Astrocyte (in vitro differentiated cells and primary cell): ENCODE measurements around the gene EPHA7. TPM values are rescaled to one million over a fixed set of nuclear protein-coding genes. Genes with fewer than 3 reads are reported as not detected.

Experiments
- DNase-seq: peaks from one replicate; pipeline ENCODE4 v3.0.0-alpha.2; 2010; ENCODE audit warnings: low read depth
- FAIRE-seq: peaks from 2 replicates; lab custom pipeline; 2011; peaks lifted over from hg19 to GRCh38; lab: Jason Lieb, UNC
- H2AFZ ChIP-seq: 2 replicates; pipeline ENCODE4 v1.6.0; 2012; ENCODE audit warnings: low read depth, low read length, inconsistent platforms
- H3K27ac ChIP-seq: 2 replicates; pipeline ENCODE4 v1.5.1; 2011; ENCODE audit warnings: low read depth, low read length, inconsistent platforms
- H3K27me3 ChIP-seq: 2 replicates; pipeline ENCODE4 v1.6.0; 2011; ENCODE audit warnings: low read length, inconsistent platforms; ENCODE audit not compliant: insufficient read depth
- H3K36me3 ChIP-seq: 2 replicates; pipeline ENCODE4 v1.5.1; 2011; ENCODE audit warnings: low read length, inconsistent platforms; ENCODE audit not compliant: insufficient read depth
- H3K4me1 ChIP-seq: 2 replicates; pipeline ENCODE4 v1.5.1; 2011; ENCODE audit warnings: low read length, inconsistent platforms; ENCODE audit not compliant: insufficient read depth
- H3K4me2 ChIP-seq: 2 replicates; pipeline ENCODE4 v1.6.0; 2012; ENCODE audit warnings: low read length, inconsistent platforms
- H3K4me3 ChIP-seq: 2 replicates; pipeline ENCODE4 v1.5.1; 2011; ENCODE audit warnings: low read depth, mild to moderate bottlenecking, low read length, inconsistent platforms; ENCODE audit not compliant: insufficient read depth
- H3K79me2 ChIP-seq: 2 replicates; pipeline ENCODE4 v1.6.0; 2012; ENCODE audit warnings: mild to moderate bottlenecking, low read length, inconsistent platforms; ENCODE audit not compliant: insufficient read depth
- H3K9ac ChIP-seq: 2 replicates; pipeline ENCODE4 v1.6.0; 2012; ENCODE audit warnings: mild to moderate bottlenecking, low read length, inconsistent platforms
- H3K9me3 ChIP-seq: 2 replicates; pipeline ENCODE4 v1.5.1; 2012; ENCODE audit warnings: low read depth, mild to moderate bottlenecking, low read length, inconsistent platforms; ENCODE audit not compliant: insufficient read depth
- H4K20me1 ChIP-seq: 2 replicates; pipeline ENCODE4 v1.6.0; 2012; ENCODE audit warnings: low read length, inconsistent platforms; ENCODE audit not compliant: insufficient read depth
- H3K27ac Mint-ChIP-seq: one replicate; pipeline ENCODE4 v1.8.0; 2021; ENCODE audit warnings: mild to moderate bottlenecking, mixed read lengths; ENCODE audit not compliant: unreplicated experiment
- H3K27me3 Mint-ChIP-seq: one replicate; pipeline ENCODE4 v1.8.0; 2021; ENCODE audit warnings: low read depth, mixed read lengths; ENCODE audit not compliant: unreplicated experiment
- H3K36me3 Mint-ChIP-seq: one replicate; pipeline ENCODE4 v1.8.0; 2021; ENCODE audit warnings: low read depth, mixed read lengths; ENCODE audit not compliant: unreplicated experiment
- H3K4me1 Mint-ChIP-seq: one replicate; pipeline ENCODE4 v1.8.0; 2021; ENCODE audit warnings: low read depth, mixed read lengths; ENCODE audit not compliant: unreplicated experiment
- H3K4me3 Mint-ChIP-seq: one replicate; pipeline ENCODE4 v1.8.0; 2021; ENCODE audit warnings: mild to moderate bottlenecking, moderate library complexity, mixed read lengths; ENCODE audit not compliant: unreplicated experiment
- H3K9me3 Mint-ChIP-seq: one replicate; pipeline ENCODE4 v1.8.0; 2021; ENCODE audit warnings: mild to moderate bottlenecking, mixed read lengths; ENCODE audit not compliant: unreplicated experiment
- EZH2 ChIP-seq: IDR thresholded peaks from 2 replicates; pipeline ENCODE4 v1.6.1; 2012; ENCODE audit warnings: mild to moderate bottlenecking, low read length, inconsistent platforms; ENCODE audit not compliant: insufficient read depth
- total RNA-seq: library from RNA; stranded (reverse); gene quantifications from 2 replicates; pipeline ENCODE4 v1.2.1, GENCODE V29; 2021
- TF ChIP-seq, protein P1 (sequence below): IDR thresholded peaks from 2 replicates; pipeline ENCODE4 v1.5.1; 2011; ENCODE audit warnings: low read depth, mild to moderate bottlenecking, inconsistent platforms, low read length, moderate library complexity; ENCODE audit not compliant: insufficient read depth

The EPHA7 gene
- total RNA-seq, 1 donor from 2014 or later: 0.82 TPM

DNA sequence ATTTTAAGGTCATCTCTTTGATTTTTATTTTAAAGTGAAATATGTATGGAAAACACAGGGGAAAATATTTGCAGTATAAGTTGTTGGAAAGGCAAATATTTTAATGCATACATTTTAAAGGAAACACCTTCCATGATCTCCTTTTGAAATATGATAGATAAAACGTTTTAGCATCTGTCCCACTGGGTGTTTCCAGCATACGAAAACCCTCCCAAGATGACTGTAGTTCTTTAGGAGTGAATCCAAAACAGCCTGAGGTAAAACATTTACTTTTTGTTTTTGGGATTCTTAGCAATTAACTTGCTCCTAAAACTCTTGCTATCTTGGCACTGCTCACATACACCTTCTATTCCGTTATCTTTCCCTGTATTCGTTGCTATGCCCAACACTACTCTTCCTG, 210.0 kb downstream of the EPHA7 start:
- no peak for FAIRE-seq
- Mint-ChIP-seq H3K4me3 (no peak overlapping the region), H3K9me3 (no peaks in the 10 kb centered on the region), H3K27ac (no peak overlapping the region), H3K36me3 (no peaks in the 10 kb centered on the region), H3K4me1 (no peaks in the 10 kb centered on the region), H3K27me3 (no peaks in the 10 kb centered on the region)
- Histone ChIP-seq H3K79me2 (no peaks in the 10 kb centered on the region), H3K4me3 (no peak overlapping the region), H4K20me1 (no peaks in the 10 kb centered on the region), H2AFZ (no peak overlapping the region), H3K27me3 (no peaks in the 10 kb centered on the region), H3K4me2 (no peak overlapping the region), H3K9ac (no peak overlapping the region), H3K4me1 (no peaks in the 10 kb centered on the region), H3K9me3 (no peaks in the 10 kb centered on the region), H3K27ac (no peak overlapping the region), H3K36me3 (no peaks in the 10 kb centered on the region)
- DNase-seq: no peak
- TF ChIP-seq EZH2: no peak
- TF ChIP-seq, protein P1, sequence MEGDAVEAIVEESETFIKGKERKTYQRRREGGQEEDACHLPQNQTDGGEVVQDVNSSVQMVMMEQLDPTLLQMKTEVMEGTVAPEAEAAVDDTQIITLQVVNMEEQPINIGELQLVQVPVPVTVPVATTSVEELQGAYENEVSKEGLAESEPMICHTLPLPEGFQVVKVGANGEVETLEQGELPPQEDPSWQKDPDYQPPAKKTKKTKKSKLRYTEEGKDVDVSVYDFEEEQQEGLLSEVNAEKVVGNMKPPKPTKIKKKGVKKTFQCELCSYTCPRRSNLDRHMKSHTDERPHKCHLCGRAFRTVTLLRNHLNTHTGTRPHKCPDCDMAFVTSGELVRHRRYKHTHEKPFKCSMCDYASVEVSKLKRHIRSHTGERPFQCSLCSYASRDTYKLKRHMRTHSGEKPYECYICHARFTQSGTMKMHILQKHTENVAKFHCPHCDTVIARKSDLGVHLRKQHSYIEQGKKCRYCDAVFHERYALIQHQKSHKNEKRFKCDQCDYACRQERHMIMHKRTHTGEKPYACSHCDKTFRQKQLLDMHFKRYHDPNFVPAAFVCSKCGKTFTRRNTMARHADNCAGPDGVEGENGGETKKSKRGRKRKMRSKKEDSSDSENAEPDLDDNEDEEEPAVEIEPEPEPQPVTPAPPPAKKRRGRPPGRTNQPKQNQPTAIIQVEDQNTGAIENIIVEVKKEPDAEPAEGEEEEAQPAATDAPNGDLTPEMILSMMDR: no peak

DNA sequence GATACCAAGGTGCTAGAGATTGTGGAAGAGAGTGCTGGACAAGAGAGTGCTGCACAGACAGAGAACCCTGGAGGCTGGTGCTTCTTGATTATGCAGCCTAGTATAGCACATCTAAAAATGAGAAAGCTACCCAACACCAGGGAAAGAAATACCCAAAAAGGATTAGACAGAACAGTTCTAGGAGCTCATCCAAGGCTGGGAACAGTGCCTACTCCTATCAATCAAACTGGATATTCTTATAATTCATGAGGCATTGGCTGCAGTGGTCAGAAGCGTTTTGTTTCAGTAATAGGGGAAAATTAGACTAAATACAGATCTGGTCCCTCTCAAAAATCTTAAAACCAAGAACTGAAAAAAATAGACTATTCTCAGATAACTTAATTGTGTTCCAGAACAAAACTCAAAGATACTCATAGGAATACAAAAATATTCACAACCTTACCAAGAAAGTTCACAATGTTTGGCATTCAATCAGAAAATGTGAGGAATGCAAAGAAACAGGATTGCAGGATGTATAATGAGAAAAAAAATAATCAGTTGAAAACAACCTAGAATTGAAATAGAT, 222.9 kb downstream of the EPHA7 start:
- H3K4me3 Mint-ChIP-seq: no peak overlapping the region
- TF ChIP-seq, protein P1: no peak
- no peak for TF ChIP-seq EZH2
- Histone ChIP-seq H3K27me3 (no peaks in the 10 kb centered on the region), H3K27ac (no peak overlapping the region), H3K79me2 (no peaks in the 10 kb centered on the region), H3K9ac (no peak overlapping the region), H3K4me2 (no peak overlapping the region), H3K9me3 (no peaks in the 10 kb centered on the region), H3K4me3 (no peak overlapping the region), H2AFZ (no peak overlapping the region), H4K20me1 (no peaks in the 10 kb centered on the region), H3K36me3 (no peaks in the 10 kb centered on the region), H3K4me1 (no peaks in the 10 kb centered on the region)
- no peaks in the 10 kb centered on the region for H3K36me3 Mint-ChIP-seq
- DNase-seq: no peak
- peaks cover 2% of the 10 kb centered on the region for H3K9me3 Mint-ChIP-seq
- H3K27me3 Mint-ChIP-seq: no peaks in the 10 kb centered on the region
- no peak for FAIRE-seq
- H3K27ac Mint-ChIP-seq: no peak overlapping the region
- no peaks in the 10 kb centered on the region for H3K4me1 Mint-ChIP-seq

DNA sequence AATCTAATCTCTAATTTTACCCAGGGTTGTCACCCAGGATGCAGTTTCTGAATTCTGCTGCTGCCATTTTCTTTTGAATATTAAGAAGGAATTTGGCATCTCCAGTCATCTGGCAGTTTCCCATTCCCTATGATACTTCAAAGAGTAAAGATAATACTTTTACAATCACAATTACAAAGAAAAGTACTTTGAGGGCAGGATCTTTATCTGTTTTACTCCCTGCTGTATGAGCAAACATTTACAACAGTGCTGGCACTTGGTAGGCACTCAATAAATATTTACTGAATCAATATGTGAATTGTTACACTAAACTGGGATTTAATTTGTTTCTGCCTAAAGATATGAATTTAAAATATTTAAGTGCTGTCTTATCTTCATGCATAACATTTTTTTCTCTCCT, 224.9 kb downstream of the EPHA7 start:
- H3K9me3 Mint-ChIP-seq: peaks cover 2% of the 10 kb centered on the region
- Histone ChIP-seq H3K27me3 (no peaks in the 10 kb centered on the region), H3K4me1 (no peaks in the 10 kb centered on the region), H3K4me3 (no peak overlapping the region), H3K27ac (no peak overlapping the region), H3K79me2 (no peaks in the 10 kb centered on the region), H3K9ac (no peak overlapping the region), H4K20me1 (no peaks in the 10 kb centered on the region), H3K4me2 (no peak overlapping the region), H3K9me3 (no peaks in the 10 kb centered on the region), H3K36me3 (no peaks in the 10 kb centered on the region), H2AFZ (no peak overlapping the region)
- H3K36me3 Mint-ChIP-seq: no peaks in the 10 kb centered on the region
- H3K4me1 Mint-ChIP-seq: no peaks in the 10 kb centered on the region
- no peak overlapping the region for H3K27ac Mint-ChIP-seq
- no peak for DNase-seq
- H3K4me3 Mint-ChIP-seq: no peak overlapping the region
- FAIRE-seq: no peak
- TF ChIP-seq, protein P1: no peak
- TF ChIP-seq EZH2: no peak
- H3K27me3 Mint-ChIP-seq: no peaks in the 10 kb centered on the region
